Neural cell (in vitro differentiated cells): ENCODE measurements around the gene CEP162. TPM values are rescaled to one million over a fixed set of nuclear protein-coding genes. Genes with fewer than 3 reads are reported as not detected.

Source experiments
- H2AFZ ChIP-seq: fragments of 200-600, 300-800 bp; sonication (generic), shearing (Covaris generic); 2 replicates; pipeline ENCODE4 v1.6.0; 2014; ENCODE audit warnings: low read depth, mild to moderate bottlenecking, antibody characterized with exemption, low read length, moderate library complexity
- H3F3A ChIP-seq: fragments of 200-600 bp; shearing (Covaris generic); 2 replicates; pipeline ENCODE4 v1.6.1; 2016; ENCODE audit warnings: mild to moderate bottlenecking, moderate library complexity, mixed read lengths, antibody characterized with exemption, low read length; ENCODE audit not compliant: insufficient read depth, poor library complexity, severe bottlenecking
- H3K27ac ChIP-seq: fragments of 200-600, 300-800 bp; sonication (generic), shearing (Covaris generic); 2 replicates; pipeline ENCODE4 v1.5.1; 2014; ENCODE audit warnings: mild to moderate bottlenecking, low read length, moderate library complexity
- H3K27me3 ChIP-seq: fragments of 300-800, 200-600 bp; sonication (generic), shearing (Covaris generic); 2 replicates; pipeline ENCODE4 v1.6.0; 2014; ENCODE audit warnings: mild to moderate bottlenecking, low read depth, low read length, moderate library complexity; ENCODE audit not compliant: insufficient read depth
- H3K36me3 ChIP-seq: fragments of 300-800, 200-600 bp; sonication (generic), shearing (Covaris generic); 2 replicates; pipeline ENCODE4 v1.5.1; 2014; ENCODE audit warnings: mild to moderate bottlenecking, antibody characterized with exemption, low read length, moderate library complexity; ENCODE audit not compliant: insufficient read depth
- H3K4me2 ChIP-seq: fragments of 300-800, 200-600 bp; sonication (generic), shearing (Covaris generic); 2 replicates; pipeline ENCODE4 v1.6.0; 2014; ENCODE audit warnings: mild to moderate bottlenecking, low read length
- H3K4me3 ChIP-seq: fragments of 300-800, 200-600 bp; sonication (generic), shearing (Covaris generic); 2 replicates; pipeline ENCODE4 v1.5.1; 2014; ENCODE audit warnings: mild to moderate bottlenecking, low read length, moderate library complexity
- H3K79me2 ChIP-seq: fragments of 200-600 bp; shearing (Covaris generic); replicated peaks from 2 replicates; pipeline ENCODE4 v1.6.0; 2014; ENCODE audit warnings: mild to moderate bottlenecking, low read length, moderate library complexity; ENCODE audit not compliant: insufficient read depth
- H3K9ac ChIP-seq: fragments of 300-800, 200-600 bp; sonication (generic), shearing (Covaris generic); 2 replicates; pipeline ENCODE4 v1.6.1; 2016; ENCODE audit warnings: mild to moderate bottlenecking, low read length, mixed read lengths
- H3K9me2 ChIP-seq: fragments of 200-600 bp; shearing (Covaris generic); 2 replicates; pipeline ENCODE4 v1.6.1; 2016; ENCODE audit warnings: mild to moderate bottlenecking, low read length, mixed read lengths; ENCODE audit not compliant: insufficient read depth
- H3K9me3 ChIP-seq: fragments of 200-600, 300-800 bp; sonication (generic), shearing (Covaris generic); 2 replicates; pipeline ENCODE4 v1.6.1; 2016; ENCODE audit warnings: mild to moderate bottlenecking, mixed run types, low read length, moderate library complexity, mixed read lengths
- H4K20me1 ChIP-seq: fragments of 200-600 bp; shearing (Covaris generic); 2 replicates; pipeline ENCODE4 v1.6.1; 2016; ENCODE audit warnings: mild to moderate bottlenecking, mixed run types; ENCODE audit not compliant: insufficient read depth
- EP300 ChIP-seq: fragments of 450-650 bp; conservative IDR thresholded peaks from 2 replicates; pipeline ENCODE4 v1.6.1; 2014; ENCODE audit warnings: antibody characterized with exemption, mild to moderate bottlenecking, moderate library complexity; ENCODE audit not compliant: poor library complexity, severe bottlenecking
- EZH2 ChIP-seq: fragments of 200-600, 300-800 bp; shearing (Covaris generic), sonication (generic); IDR thresholded peaks from 2 replicates; pipeline ENCODE4 v1.6.1; 2014; ENCODE audit warnings: antibody characterized with exemption, low read length, borderline replicate concordance, mild to moderate bottlenecking; ENCODE audit not compliant: insufficient read depth, poor library complexity, severe bottlenecking
- MXI1 ChIP-seq: fragments of 450-650 bp; conservative IDR thresholded peaks from 2 replicates; pipeline ENCODE4 v1.6.1; 2014; ENCODE audit warnings: antibody characterized with exemption, mild to moderate bottlenecking; ENCODE audit not compliant: poor library complexity, severe bottlenecking
- POLR2AphosphoS5 ChIP-seq: IDR thresholded peaks from 2 replicates; pipeline ENCODE4 v1.6.1; 2012
- RAD21 ChIP-seq: fragments of 450-650 bp; conservative IDR thresholded peaks from 2 replicates; pipeline ENCODE4 v1.6.1; 2014; ENCODE audit warnings: antibody characterized with exemption, mild to moderate bottlenecking, moderate library complexity
- SMC3 ChIP-seq: fragments of 450-650 bp; conservative IDR thresholded peaks from 2 replicates; pipeline ENCODE4 v1.6.1; 2014; ENCODE audit warnings: antibody characterized with exemption, mild to moderate bottlenecking, moderate library complexity; ENCODE audit not compliant: poor library complexity
- TAF1 ChIP-seq: IDR thresholded peaks from 2 replicates; pipeline ENCODE4 v1.6.1; 2012; ENCODE audit warnings: low read depth
- polyA plus RNA-seq: library from polyadenylated mRNA; depleted of rRNA; stranded (reverse); fragments of >200 nt; gene quantifications from 2 replicates; pipeline ENCODE4 v1.2.3, GENCODE V29; 2014
- TF ChIP-seq, protein P1 (sequence below): IDR thresholded peaks from 2 replicates; pipeline ENCODE4 v1.6.1; 2012; ENCODE audit warnings: borderline replicate concordance
- TF ChIP-seq, protein P2 (sequence below): fragments of 450-650 bp; IDR thresholded peaks from 2 replicates; pipeline ENCODE4 v1.5.1; 2014; ENCODE audit warnings: antibody characterized with exemption, mild to moderate bottlenecking, moderate library complexity; ENCODE audit not compliant: poor library complexity, severe bottlenecking

The CEP162 gene
- polyA plus RNA-seq, 1 donor from 2014 or later, result 19.3 TPM

DNA sequence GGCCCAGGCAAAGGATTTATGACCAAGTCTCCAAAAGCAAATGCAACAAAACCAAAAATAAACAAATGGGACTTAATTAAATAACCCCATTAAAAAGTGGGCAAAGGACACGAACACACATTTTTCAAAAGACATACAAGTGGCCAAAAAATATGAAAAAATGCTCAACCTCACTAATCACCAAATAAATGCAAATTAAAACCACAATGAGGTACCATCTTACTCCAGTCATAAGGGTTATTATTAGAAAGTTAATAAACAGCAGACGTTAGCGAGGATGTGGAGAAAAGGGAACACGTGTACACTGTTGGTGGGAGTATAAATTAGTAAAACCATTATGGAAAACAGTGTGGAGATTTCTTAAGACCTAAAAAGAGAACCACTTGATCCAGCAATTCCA lies 71.1 kb downstream of the CEP162 start:
- H2AFZ ChIP-seq, result no peak overlapping the region
- no peaks in the 10 kb centered on the region for H3K36me3 ChIP-seq
- H3F3A ChIP-seq, result no peaks in the 10 kb centered on the region
- H3K4me3 ChIP-seq, result no peak overlapping the region
- TF ChIP-seq EZH2 (no peak), SMC3 (no peak), MXI1 (no peak), EP300 (no peak), POLR2AphosphoS5 (no peak), RAD21 (no peak), TAF1 (no peak)
- TF ChIP-seq, protein P1, sequence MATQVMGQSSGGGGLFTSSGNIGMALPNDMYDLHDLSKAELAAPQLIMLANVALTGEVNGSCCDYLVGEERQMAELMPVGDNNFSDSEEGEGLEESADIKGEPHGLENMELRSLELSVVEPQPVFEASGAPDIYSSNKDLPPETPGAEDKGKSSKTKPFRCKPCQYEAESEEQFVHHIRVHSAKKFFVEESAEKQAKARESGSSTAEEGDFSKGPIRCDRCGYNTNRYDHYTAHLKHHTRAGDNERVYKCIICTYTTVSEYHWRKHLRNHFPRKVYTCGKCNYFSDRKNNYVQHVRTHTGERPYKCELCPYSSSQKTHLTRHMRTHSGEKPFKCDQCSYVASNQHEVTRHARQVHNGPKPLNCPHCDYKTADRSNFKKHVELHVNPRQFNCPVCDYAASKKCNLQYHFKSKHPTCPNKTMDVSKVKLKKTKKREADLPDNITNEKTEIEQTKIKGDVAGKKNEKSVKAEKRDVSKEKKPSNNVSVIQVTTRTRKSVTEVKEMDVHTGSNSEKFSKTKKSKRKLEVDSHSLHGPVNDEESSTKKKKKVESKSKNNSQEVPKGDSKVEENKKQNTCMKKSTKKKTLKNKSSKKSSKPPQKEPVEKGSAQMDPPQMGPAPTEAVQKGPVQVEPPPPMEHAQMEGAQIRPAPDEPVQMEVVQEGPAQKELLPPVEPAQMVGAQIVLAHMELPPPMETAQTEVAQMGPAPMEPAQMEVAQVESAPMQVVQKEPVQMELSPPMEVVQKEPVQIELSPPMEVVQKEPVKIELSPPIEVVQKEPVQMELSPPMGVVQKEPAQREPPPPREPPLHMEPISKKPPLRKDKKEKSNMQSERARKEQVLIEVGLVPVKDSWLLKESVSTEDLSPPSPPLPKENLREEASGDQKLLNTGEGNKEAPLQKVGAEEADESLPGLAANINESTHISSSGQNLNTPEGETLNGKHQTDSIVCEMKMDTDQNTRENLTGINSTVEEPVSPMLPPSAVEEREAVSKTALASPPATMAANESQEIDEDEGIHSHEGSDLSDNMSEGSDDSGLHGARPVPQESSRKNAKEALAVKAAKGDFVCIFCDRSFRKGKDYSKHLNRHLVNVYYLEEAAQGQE, result no peak
- TF ChIP-seq, protein P2, sequence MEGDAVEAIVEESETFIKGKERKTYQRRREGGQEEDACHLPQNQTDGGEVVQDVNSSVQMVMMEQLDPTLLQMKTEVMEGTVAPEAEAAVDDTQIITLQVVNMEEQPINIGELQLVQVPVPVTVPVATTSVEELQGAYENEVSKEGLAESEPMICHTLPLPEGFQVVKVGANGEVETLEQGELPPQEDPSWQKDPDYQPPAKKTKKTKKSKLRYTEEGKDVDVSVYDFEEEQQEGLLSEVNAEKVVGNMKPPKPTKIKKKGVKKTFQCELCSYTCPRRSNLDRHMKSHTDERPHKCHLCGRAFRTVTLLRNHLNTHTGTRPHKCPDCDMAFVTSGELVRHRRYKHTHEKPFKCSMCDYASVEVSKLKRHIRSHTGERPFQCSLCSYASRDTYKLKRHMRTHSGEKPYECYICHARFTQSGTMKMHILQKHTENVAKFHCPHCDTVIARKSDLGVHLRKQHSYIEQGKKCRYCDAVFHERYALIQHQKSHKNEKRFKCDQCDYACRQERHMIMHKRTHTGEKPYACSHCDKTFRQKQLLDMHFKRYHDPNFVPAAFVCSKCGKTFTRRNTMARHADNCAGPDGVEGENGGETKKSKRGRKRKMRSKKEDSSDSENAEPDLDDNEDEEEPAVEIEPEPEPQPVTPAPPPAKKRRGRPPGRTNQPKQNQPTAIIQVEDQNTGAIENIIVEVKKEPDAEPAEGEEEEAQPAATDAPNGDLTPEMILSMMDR, result no peak
- H3K9ac ChIP-seq, result no peak overlapping the region
- H3K9me3 ChIP-seq, result no peaks in the 10 kb centered on the region
- H4K20me1 ChIP-seq, result no peaks in the 10 kb centered on the region
- no peaks in the 10 kb centered on the region for H3K9me2 ChIP-seq
- no peaks in the 10 kb centered on the region for H3K79me2 ChIP-seq
- H3K4me2 ChIP-seq, result no peak overlapping the region
- no peaks in the 10 kb centered on the region for H3K27me3 ChIP-seq
- no peak overlapping the region for H3K27ac ChIP-seq

- no peaks in the 10 kb centered on the region for H3K79me2 ChIP-seq
- no peak overlapping the region for H3K27ac ChIP-seq
- no peak for TF ChIP-seq SMC3
- TF ChIP-seq EP300, result no peak
- TF ChIP-seq EZH2, result no peak
- TF ChIP-seq POLR2AphosphoS5, result no peak
- TF ChIP-seq MXI1, result no peak
- TF ChIP-seq RAD21, result no peak
- TF ChIP-seq, protein P1, result no peak
- TF ChIP-seq TAF1, result no peak
- TF ChIP-seq, protein P2, result no peak
- H3K4me2 ChIP-seq, result no peak overlapping the region
- H3K9me2 ChIP-seq, result no peaks in the 10 kb centered on the region
- no peak overlapping the region for H2AFZ ChIP-seq
- H4K20me1 ChIP-seq, result no peaks in the 10 kb centered on the region
- H3K9ac ChIP-seq, result no peak overlapping the region
- H3K4me3 ChIP-seq, result no peak overlapping the region
- no peaks in the 10 kb centered on the region for H3K9me3 ChIP-seq
- H3K27me3 ChIP-seq, result no peaks in the 10 kb centered on the region
- H3K36me3 ChIP-seq, result no peaks in the 10 kb centered on the region
- H3F3A ChIP-seq, result no peaks in the 10 kb centered on the region
Measured at GRCh38 chr6:84151669-84152068, 75.8 kb downstream of the CEP162 start.
